ENCODE measurements around the gene IFNGR1. TPM values are rescaled to one million over a fixed set of nuclear protein-coding genes. Genes with fewer than 3 reads are reported as not detected.

The IFNGR1 gene
- total RNA-seq, 1 experiment from 2014 or later: 18.4 TPM

- Histone ChIP-seq H3K4me3 (ENCODE audit: low read depth, low read length, poor library complexity, severe bottlenecking) (no peak overlapping the region), H3K36me3 (ENCODE audit: insufficient read depth, low read length, poor library complexity, severe bottlenecking) (no peaks in the 10 kb centered on the region), H3K4me1 (ENCODE audit: insufficient read depth, low read length, poor library complexity, severe bottlenecking) (no peaks in the 10 kb centered on the region), H3K9me3 (ENCODE audit: low read depth, low read length, poor library complexity, severe bottlenecking) (peaks cover 20% of the 10 kb centered on the region), H3K27ac (ENCODE audit: low read depth, low read length, poor library complexity, severe bottlenecking) (no peak overlapping the region), H3K27me3 (replicated peaks; ENCODE audit: insufficient read depth, low read depth, low read length, poor library complexity) (no peaks in the 10 kb centered on the region)
- TF ChIP-seq EZH2 (IDR thresholded peaks at IDR 0.05; ENCODE audit: borderline replicate concordance, low read depth, low read length, poor library complexity, severe bottlenecking): no peak
- TF ChIP-seq, protein P1, sequence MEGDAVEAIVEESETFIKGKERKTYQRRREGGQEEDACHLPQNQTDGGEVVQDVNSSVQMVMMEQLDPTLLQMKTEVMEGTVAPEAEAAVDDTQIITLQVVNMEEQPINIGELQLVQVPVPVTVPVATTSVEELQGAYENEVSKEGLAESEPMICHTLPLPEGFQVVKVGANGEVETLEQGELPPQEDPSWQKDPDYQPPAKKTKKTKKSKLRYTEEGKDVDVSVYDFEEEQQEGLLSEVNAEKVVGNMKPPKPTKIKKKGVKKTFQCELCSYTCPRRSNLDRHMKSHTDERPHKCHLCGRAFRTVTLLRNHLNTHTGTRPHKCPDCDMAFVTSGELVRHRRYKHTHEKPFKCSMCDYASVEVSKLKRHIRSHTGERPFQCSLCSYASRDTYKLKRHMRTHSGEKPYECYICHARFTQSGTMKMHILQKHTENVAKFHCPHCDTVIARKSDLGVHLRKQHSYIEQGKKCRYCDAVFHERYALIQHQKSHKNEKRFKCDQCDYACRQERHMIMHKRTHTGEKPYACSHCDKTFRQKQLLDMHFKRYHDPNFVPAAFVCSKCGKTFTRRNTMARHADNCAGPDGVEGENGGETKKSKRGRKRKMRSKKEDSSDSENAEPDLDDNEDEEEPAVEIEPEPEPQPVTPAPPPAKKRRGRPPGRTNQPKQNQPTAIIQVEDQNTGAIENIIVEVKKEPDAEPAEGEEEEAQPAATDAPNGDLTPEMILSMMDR (conservative IDR thresholded peaks at IDR 0.05; ENCODE audit: low read depth, low read length): no peak
- intact Hi-C loops (cut with micrococcal nuclease; ENCODE audit: unreplicated experiment): no loop called here
- no peak for DNase-seq (ENCODE audit: low spot score)
- BruUV-seq (replicated peaks): no TSS peak
- ChIA-PET POLR2A (ENCODE audit: low non-redundant PET) (no interaction called here), CTCF (no interaction called here)
Observed at GRCh38 chr6:137192821-137193220, 26.4 kb downstream of the IFNGR1 start.

- Histone ChIP-seq H3K36me3 (ENCODE audit: insufficient read depth, low read length, poor library complexity, severe bottlenecking) (no peaks in the 10 kb centered on the region), H3K9me3 (ENCODE audit: low read depth, low read length, poor library complexity, severe bottlenecking) (peaks cover 26% of the 10 kb centered on the region), H3K27me3 (replicated peaks; ENCODE audit: insufficient read depth, low read depth, low read length, poor library complexity) (no peaks in the 10 kb centered on the region), H3K4me1 (ENCODE audit: insufficient read depth, low read length, poor library complexity, severe bottlenecking) (no peaks in the 10 kb centered on the region), H3K27ac (ENCODE audit: low read depth, low read length, poor library complexity, severe bottlenecking) (no peak overlapping the region), H3K4me3 (ENCODE audit: low read depth, low read length, poor library complexity, severe bottlenecking) (no peak overlapping the region)
- no TSS peak for BruUV-seq (replicated peaks)
- ChIA-PET POLR2A (ENCODE audit: low non-redundant PET) (no interaction called here), CTCF (no interaction called here)
- TF ChIP-seq, protein P1 (conservative IDR thresholded peaks at IDR 0.05; ENCODE audit: low read depth, low read length): no peak
- no peak for TF ChIP-seq EZH2 (IDR thresholded peaks at IDR 0.05; ENCODE audit: borderline replicate concordance, low read depth, low read length, poor library complexity, severe bottlenecking)
- intact Hi-C loops (cut with micrococcal nuclease; ENCODE audit: unreplicated experiment): no loop called here
- DNase-seq (ENCODE audit: low spot score): no peak
Observed at GRCh38 chr6:137191670-137192069, 27.5 kb downstream of the IFNGR1 start.

- ChIA-PET CTCF (no interaction called here), POLR2A (ENCODE audit: low non-redundant PET) (no interaction called here)
- Histone ChIP-seq H3K36me3 (ENCODE audit: insufficient read depth, low read length, poor library complexity, severe bottlenecking) (no peaks in the 10 kb centered on the region), H3K27me3 (replicated peaks; ENCODE audit: insufficient read depth, low read depth, low read length, poor library complexity) (no peaks in the 10 kb centered on the region), H3K4me3 (ENCODE audit: low read depth, low read length, poor library complexity, severe bottlenecking) (no peak overlapping the region), H3K4me1 (ENCODE audit: insufficient read depth, low read length, poor library complexity, severe bottlenecking) (no peaks in the 10 kb centered on the region), H3K9me3 (ENCODE audit: low read depth, low read length, poor library complexity, severe bottlenecking) (peaks cover 26% of the 10 kb centered on the region), H3K27ac (ENCODE audit: low read depth, low read length, poor library complexity, severe bottlenecking) (no peak overlapping the region)
- no TSS peak for BruUV-seq (replicated peaks)
- DNase-seq (ENCODE audit: low spot score): no peak
- intact Hi-C loops (cut with micrococcal nuclease; ENCODE audit: unreplicated experiment): no loop called here
- TF ChIP-seq, protein P1 (conservative IDR thresholded peaks at IDR 0.05; ENCODE audit: low read depth, low read length): no peak
- no peak for TF ChIP-seq EZH2 (IDR thresholded peaks at IDR 0.05; ENCODE audit: borderline replicate concordance, low read depth, low read length, poor library complexity, severe bottlenecking)
Observed at GRCh38 chr6:137191236-137191635, 27.9 kb downstream of the IFNGR1 start.
